H1 (cell line): ENCODE measurements around the gene AGPAT4. TPM values are rescaled to one million over a fixed set of nuclear protein-coding genes. Genes with fewer than 3 reads are reported as not detected.

Experiments used
- CTCF ChIA-PET: fragments of 300-600 bp; sonication (Branson Sonifier 250); formaldehyde crosslinking; loops from one replicate; lab custom pipeline; 2021; ENCODE audit not compliant: partially characterized antibody; lab: Charles Lee
- POLR2A ChIA-PET: fragments of 300-600 bp; sonication (Branson Sonifier 250); formaldehyde crosslinking; loops from one replicate; lab custom pipeline; 2021; ENCODE audit warnings: inconsistent platforms; ENCODE audit not compliant: partially characterized antibody; lab: Charles Lee
- DNase-seq, 2 experiments: peaks; one replicate each; pipeline versions ENCODE4 v3.0.0 to v3.0.0-alpha.2; 2010 to 2022; ENCODE audit warnings: low spot score in 2 of 2, low read depth in 1 of 2, mixed read lengths in 1 of 2
- FAIRE-seq: peaks from 2 replicates; lab custom pipeline; 2011; peaks lifted over from hg19 to GRCh38; lab: Jason Lieb, UNC
- H2AFZ ChIP-seq: 2 replicates; pipeline ENCODE4 v1.8.1; 2012; ENCODE audit warnings: low read length, inconsistent platforms
- H2AK5ac ChIP-seq: 2 replicates; pipeline ENCODE4 v1.6.1; 2013; ENCODE audit warnings: low read depth, low read length
- H2BK120ac ChIP-seq: replicated peaks from 2 replicates; pipeline ENCODE3; 2013; ENCODE audit warnings: low read depth, low read length, inconsistent platforms
- H2BK12ac ChIP-seq: 2 replicates; pipeline ENCODE4 v1.6.1; 2013; ENCODE audit warnings: low read depth, low read length
- H2BK15ac ChIP-seq: 2 replicates; pipeline ENCODE4 v1.6.1; 2013; ENCODE audit warnings: low read length
- H2BK20ac ChIP-seq: 2 replicates; pipeline ENCODE4 v1.6.1; 2013; ENCODE audit warnings: low read length
- H2BK5ac ChIP-seq: 2 replicates; pipeline ENCODE4 v1.6.1; 2013; ENCODE audit warnings: low read depth, low read length
- H3K14ac ChIP-seq: 2 replicates; pipeline ENCODE4 v1.6.1; 2013; ENCODE audit warnings: inconsistent platforms; ENCODE audit not compliant: insufficient read length
- H3K18ac ChIP-seq: 2 replicates; pipeline ENCODE4 v1.6.1; 2013; ENCODE audit warnings: low read length; ENCODE audit errors: extremely low read depth
- H3K23ac ChIP-seq: 2 replicates; pipeline ENCODE4 v1.6.1; 2013; ENCODE audit warnings: inconsistent platforms; ENCODE audit not compliant: insufficient read length
- H3K23me2 ChIP-seq: 2 replicates; pipeline ENCODE4 v1.6.1; 2013; ENCODE audit warnings: low read depth, low read length
- H3K27ac ChIP-seq: 2 replicates; pipeline ENCODE4 v1.6.1; 2011; ENCODE audit warnings: low read depth, low read length, inconsistent platforms
- H3K27me3 ChIP-seq, 4 experiments: replicated peaks in 1 of 4; 1 replicate in 1 of 4; 2 replicates in 3 of 4; pipeline versions ENCODE4 v1.6.1 to v1.8.1; 2011 to 2013; ENCODE audit warnings: low read length in 3 of 4, mild to moderate bottlenecking in 3 of 4, inconsistent platforms in 2 of 4, mixed read lengths in 2 of 4, moderate library complexity in 1 of 4; ENCODE audit not compliant: control insufficient read depth in 3 of 4, insufficient read depth in 3 of 4; ENCODE audit errors: extremely low read depth in 1 of 4
- H3K36me3 ChIP-seq, 4 experiments: 2 replicates each; pipeline versions ENCODE4 v1.6.1 to v1.8.1; 2011 to 2013; ENCODE audit warnings: mild to moderate bottlenecking in 4 of 4, low read length in 3 of 4, moderate library complexity in 2 of 4, control low read depth in 1 of 4, inconsistent platforms in 1 of 4; ENCODE audit not compliant: insufficient read depth in 4 of 4, control insufficient read depth in 2 of 4
- H3K4ac ChIP-seq: replicated peaks from 2 replicates; pipeline ENCODE3; 2013; ENCODE audit warnings: low read length, low read depth, mixed read lengths, inconsistent platforms; ENCODE audit not compliant: insufficient read length
- H3K4me1 ChIP-seq, 4 experiments: replicated peaks in 1 of 4; 1 replicate in 1 of 4; 2 replicates in 3 of 4; pipeline versions ENCODE4 v1.6.1 to v1.8.1; 2011 to 2013; ENCODE audit warnings: low read length in 3 of 4, inconsistent platforms in 2 of 4, mixed read lengths in 1 of 4; ENCODE audit not compliant: insufficient read depth in 4 of 4, control insufficient read depth in 3 of 4
- H3K4me2 ChIP-seq, 2 experiments: 2 replicates each; pipeline versions ENCODE4 v1.6.1 to v1.8.1; 2011 to 2013; ENCODE audit warnings: low read depth in 2 of 2, low read length in 2 of 2, control low read depth in 1 of 2, inconsistent platforms in 1 of 2, mild to moderate bottlenecking in 1 of 2; ENCODE audit not compliant: insufficient read depth in 1 of 2
- H3K4me3 ChIP-seq, 4 experiments: fragments of 200-600, 300-600 bp in 1 of 4; sonication (generic), shearing (Covaris generic), sonication (Bioruptor Twin) in 1 of 4; 2 replicates each; pipeline versions ENCODE4 v1.5.1 to v1.8.1; 2011 to 2016; ENCODE audit warnings: low read length in 4 of 4, low read depth in 3 of 4, control low read depth in 2 of 4, inconsistent platforms in 2 of 4, mild to moderate bottlenecking in 2 of 4, mixed read lengths in 1 of 4, moderate library complexity in 1 of 4; ENCODE audit not compliant: insufficient read depth in 2 of 4; ENCODE audit errors: extremely low read depth in 1 of 4
- H3K56ac ChIP-seq: replicated peaks from 2 replicates; pipeline ENCODE3; 2013; ENCODE audit warnings: low read depth, mild to moderate bottlenecking, mixed read lengths, low read length, inconsistent platforms; ENCODE audit not compliant: insufficient read length
- H3K79me1 ChIP-seq: 2 replicates; pipeline ENCODE4 v1.6.1; 2013; ENCODE audit warnings: low read depth, low read length, control low read depth
- H3K79me2 ChIP-seq, 2 experiments: 2 replicates each; pipeline versions ENCODE4 v1.6.1 to v1.8.1; 2012 to 2013; ENCODE audit warnings: low read length in 2 of 2, mild to moderate bottlenecking in 2 of 2, inconsistent platforms in 1 of 2; ENCODE audit not compliant: insufficient read depth in 2 of 2, control insufficient read depth in 1 of 2
- H3K9ac ChIP-seq, 4 experiments: replicated peaks in 1 of 4; 1 replicate in 1 of 4; 2 replicates in 3 of 4; pipeline versions ENCODE4 v1.6.1 to v1.8.1; 2011 to 2013; ENCODE audit warnings: low read depth in 3 of 4, low read length in 3 of 4, control low read depth in 2 of 4, mild to moderate bottlenecking in 2 of 4, moderate library complexity in 2 of 4, inconsistent platforms in 1 of 4; ENCODE audit errors: extremely low read depth in 1 of 4
- H3K9me3 ChIP-seq, 2 experiments: 2 replicates each; pipeline versions ENCODE4 v1.6.1 to v1.8.1; 2012 to 2013; ENCODE audit warnings: mild to moderate bottlenecking in 2 of 2, moderate library complexity in 2 of 2, control low read depth in 1 of 2, inconsistent platforms in 1 of 2, low read depth in 1 of 2, low read length in 1 of 2, mixed read lengths in 1 of 2; ENCODE audit not compliant: insufficient read depth in 2 of 2
- H4K20me1 ChIP-seq, 2 experiments: replicated peaks in 1 of 2; 2 replicates each; pipeline versions ENCODE3 to v1.8.1; 2011 to 2013; ENCODE audit warnings: inconsistent platforms in 2 of 2, low read length in 2 of 2, mild to moderate bottlenecking in 1 of 2; ENCODE audit not compliant: insufficient read depth in 2 of 2, control insufficient read depth in 1 of 2
- H4K5ac ChIP-seq: 2 replicates; pipeline ENCODE4 v1.6.1; 2013; ENCODE audit warnings: low read length, low read depth, mixed read lengths, inconsistent platforms; ENCODE audit not compliant: insufficient read length
- H4K8ac ChIP-seq: 2 replicates; pipeline ENCODE4 v1.8.0; 2013; ENCODE audit warnings: mild to moderate bottlenecking, moderate library complexity, low read length, inconsistent platforms; ENCODE audit not compliant: insufficient read depth; ENCODE audit errors: extremely low read depth
- H4K91ac ChIP-seq: replicated peaks from 2 replicates; pipeline ENCODE3; 2013; ENCODE audit warnings: low read length, mixed read lengths, inconsistent platforms; ENCODE audit not compliant: insufficient read length
- E2F6 ChIP-seq: IDR thresholded peaks from 2 replicates; pipeline ENCODE4 v1.6.1; 2012; ENCODE audit warnings: inconsistent platforms
- HDAC6 ChIP-seq: IDR thresholded peaks from one replicate; pipeline ENCODE4 v1.7.1; 2012; ENCODE audit warnings: low read depth, mild to moderate bottlenecking, inconsistent platforms, low read length, moderate library complexity
- NANOG ChIP-seq: IDR thresholded peaks from 2 replicates; pipeline ENCODE4 v1.6.1; 2011; ENCODE audit warnings: low read length, low read depth, mild to moderate bottlenecking, inconsistent platforms; ENCODE audit not compliant: insufficient read depth, poor library complexity, severe bottlenecking
- RNF2 ChIP-seq: fragments of 200-900, 300-1000 bp; sonication (generic); IDR thresholded peaks from 2 replicates; pipeline ENCODE4 v1.7.1; 2016; ENCODE audit warnings: borderline replicate concordance, low read depth, mild to moderate bottlenecking, antibody characterized with exemption, low read length; ENCODE audit not compliant: poor library complexity, severe bottlenecking; ENCODE audit errors: missing control alignments
- WGBS, 2 experiments: shearing (Covaris generic) in 1 of 2; methylation state at CpG; one replicate each; pipeline versions ENCODE4 v1.1.6 to v1.1.7; 2013 to 2015; ENCODE audit warnings: low lambda C conversion rate in 2 of 2, mixed read lengths in 2 of 2, inconsistent platforms in 1 of 2, low coverage in 1 of 2, missing lambda C conversion rate in 1 of 2; ENCODE audit not compliant: insufficient replicate concordance in 2 of 2, insufficient coverage in 1 of 2, insufficient read length in 1 of 2; ENCODE audit errors: extremely low coverage in 1 of 2, missing lambda C conversion rate in 1 of 2; 5-methylcytosine and 5-hydroxymethylcytosine counted together
- polyA plus RNA-seq, 7 experiments: library from polyadenylated mRNA; depleted of rRNA in 3 of 7; stranded (reverse) in 5 of 7; unstranded in 2 of 7; fragments of >200 nt in 5 of 7; fragments of 200-250 nt in 2 of 7; gene quantifications; 1 replicate in 5 of 7; 2 replicates in 1 of 7; 4 replicates in 1 of 7; pipeline versions ENCODE4 v1.2.1 to v1.2.3, GENCODE V29; 2011 to 2013; ENCODE audit warnings: missing spikeins in 2 of 7, mixed read lengths in 2 of 7
- total RNA-seq: library from RNA; stranded (reverse); fragmentation: NEBNext Ultra II Directional; extraction: Animal tissue kit (Norgen Biotek cat#: 25700); gene quantifications from 2 replicates; pipeline ENCODE4 v1.2.1, GENCODE V29; 2021

The AGPAT4 gene
- total and polyA plus RNA-seq, 2 of the 8 experiments (the other 6 are each of a cell fraction or from before 2014, with no cell fraction given) = 13.5 to 23.8 TPM

- no peak overlapping the region for H3K18ac ChIP-seq
- no peaks in the 10 kb centered on the region for H3K9me3 ChIP-seq
- TF ChIP-seq RNF2 (no peak), E2F6 (no peak), HDAC6 (no peak), NANOG (no peak)
- no peak overlapping the region for H3K4ac ChIP-seq
- H4K20me1 ChIP-seq = no peaks in the 10 kb centered on the region
- no peak overlapping the region for H2BK120ac ChIP-seq
- H3K4me3 ChIP-seq = no peak overlapping the region
- H3K23me2 ChIP-seq = no peaks in the 10 kb centered on the region
- H2BK15ac ChIP-seq = no peak overlapping the region
- H3K27me3 ChIP-seq = no peaks in the 10 kb centered on the region
- H3K9ac ChIP-seq = no peak overlapping the region; a peak in 1 of 7 replicates
- no peak overlapping the region for H3K27ac ChIP-seq
- no peak overlapping the region for H2AFZ ChIP-seq
- H4K8ac ChIP-seq = no peak overlapping the region
- no peak overlapping the region for H3K23ac ChIP-seq
- DNase-seq (no peak), FAIRE-seq (no peak)
- H3K79me1 ChIP-seq = no peaks in the 10 kb centered on the region
- H3K56ac ChIP-seq = no peak overlapping the region
- H2BK5ac ChIP-seq = no peak overlapping the region
- WGBS, 2 experiments = 88% methylated on average over 21 of the region's 23 CpGs; no CpG with 5 or more reads in 1 of the 2 experiments
- peaks cover 19 to 64% (median 53%) of the 10 kb centered on the region in 4 experiments for H3K36me3 ChIP-seq
- no peak overlapping the region for H2AK5ac ChIP-seq
- no peaks in the 10 kb centered on the region for H3K79me2 ChIP-seq
- POLR2A ChIA-PET = interaction anchor here (1.1 kb wide), 1 partner anchor 23 kb away, joined by 3 read pairs; no protein-coding TSS in a partner anchor
- no peak overlapping the region for H2BK12ac ChIP-seq
- no peak overlapping the region for H4K5ac ChIP-seq
- no peak overlapping the region for H4K91ac ChIP-seq
- no peaks in the 10 kb centered on the region for H3K4me1 ChIP-seq
- H3K14ac ChIP-seq = no peak overlapping the region
- no peak overlapping the region for H2BK20ac ChIP-seq
- no peak overlapping the region for H3K4me2 ChIP-seq
- CTCF ChIA-PET = interaction anchor here (1.0 kb wide), 2 partner anchors 263 to 266 kb away, joined by 3 read pairs; no protein-coding TSS in a partner anchor
Measured at GRCh38 chr6:161107779-161108730, 165.8 kb downstream of the AGPAT4 start.
